GM12801 (cell line): ENCODE data around the gene AMOTL1.

Experiments
- CTCF ChIP-seq: IDR thresholded peaks from one replicate; pipeline ENCODE4 v1.5.1; 2011; ENCODE audit warnings: control low read depth; ENCODE audit not compliant: insufficient read length; ENCODE audit errors: extremely low read depth

AMOTL1 gene

GRCh38 chr11:94923004-94923334 lies 154.8 kb downstream of the AMOTL1 start:
- TF ChIP-seq CTCF = no peak

GRCh38 chr11:94924171-94924572 lies 156.0 kb downstream of the AMOTL1 start:
- no peak for TF ChIP-seq CTCF

- TF ChIP-seq CTCF = no peak
Measured at GRCh38 chr11:94924612-94925011, 156.5 kb downstream of the AMOTL1 start.

GRCh38 chr11:94925422-94926270 lies 157.5 kb downstream of the AMOTL1 start:
- TF ChIP-seq CTCF = no peak

GRCh38 chr11:94926271-94926625 lies 158.1 kb downstream of the AMOTL1 start:
- TF ChIP-seq CTCF = no peak
